ENCODE data around the gene ZNF500.

- TF ChIP-seq YY1 (IDR thresholded peaks at IDR 0.05) (no peak), CTCF (IDR thresholded peaks at IDR 0.05; ENCODE audit: low read depth, low read length, missing input control) (no peak), ZBTB33 (IDR thresholded peaks at IDR 0.05) (no peak), GABPA (IDR thresholded peaks at IDR 0.05 in 1 of 2, conservative IDR thresholded peaks at IDR 0.05 in 1 of 2) (no peak), REST (IDR thresholded peaks at IDR 0.05) (no peak), EGR1 (IDR thresholded peaks at IDR 0.05; ENCODE audit: low read depth in 2 of 2) (no peak)
Observed at GRCh38 chr16:4729876-4730275, 37.1 kb downstream of the ZNF500 start.
